Neural cell (in vitro differentiated cells): ENCODE data around the gene BNC2. TPM values are rescaled to one million over a fixed set of nuclear protein-coding genes. Genes with fewer than 3 reads are reported as not detected.

Source experiments
- H2AFZ ChIP-seq: fragments of 200-600, 300-800 bp; sonication (generic), shearing (Covaris generic); 2 replicates; pipeline ENCODE4 v1.6.0; 2014; ENCODE audit warnings: low read depth, mild to moderate bottlenecking, antibody characterized with exemption, low read length, moderate library complexity
- H3F3A ChIP-seq: fragments of 200-600 bp; shearing (Covaris generic); 2 replicates; pipeline ENCODE4 v1.6.1; 2016; ENCODE audit warnings: mild to moderate bottlenecking, moderate library complexity, mixed read lengths, antibody characterized with exemption, low read length; ENCODE audit not compliant: insufficient read depth, poor library complexity, severe bottlenecking
- H3K27ac ChIP-seq: fragments of 200-600, 300-800 bp; sonication (generic), shearing (Covaris generic); 2 replicates; pipeline ENCODE4 v1.5.1; 2014; ENCODE audit warnings: mild to moderate bottlenecking, low read length, moderate library complexity
- H3K27me3 ChIP-seq: fragments of 300-800, 200-600 bp; sonication (generic), shearing (Covaris generic); 2 replicates; pipeline ENCODE4 v1.6.0; 2014; ENCODE audit warnings: mild to moderate bottlenecking, low read depth, low read length, moderate library complexity; ENCODE audit not compliant: insufficient read depth
- H3K36me3 ChIP-seq: fragments of 300-800, 200-600 bp; sonication (generic), shearing (Covaris generic); 2 replicates; pipeline ENCODE4 v1.5.1; 2014; ENCODE audit warnings: mild to moderate bottlenecking, antibody characterized with exemption, low read length, moderate library complexity; ENCODE audit not compliant: insufficient read depth
- H3K4me2 ChIP-seq: fragments of 300-800, 200-600 bp; sonication (generic), shearing (Covaris generic); 2 replicates; pipeline ENCODE4 v1.6.0; 2014; ENCODE audit warnings: mild to moderate bottlenecking, low read length
- H3K4me3 ChIP-seq: fragments of 300-800, 200-600 bp; sonication (generic), shearing (Covaris generic); 2 replicates; pipeline ENCODE4 v1.5.1; 2014; ENCODE audit warnings: mild to moderate bottlenecking, low read length, moderate library complexity
- H3K79me2 ChIP-seq: fragments of 200-600 bp; shearing (Covaris generic); replicated peaks from 2 replicates; pipeline ENCODE4 v1.6.0; 2014; ENCODE audit warnings: mild to moderate bottlenecking, low read length, moderate library complexity; ENCODE audit not compliant: insufficient read depth
- H3K9ac ChIP-seq: fragments of 300-800, 200-600 bp; sonication (generic), shearing (Covaris generic); 2 replicates; pipeline ENCODE4 v1.6.1; 2016; ENCODE audit warnings: mild to moderate bottlenecking, low read length, mixed read lengths
- H3K9me2 ChIP-seq: fragments of 200-600 bp; shearing (Covaris generic); 2 replicates; pipeline ENCODE4 v1.6.1; 2016; ENCODE audit warnings: mild to moderate bottlenecking, low read length, mixed read lengths; ENCODE audit not compliant: insufficient read depth
- H3K9me3 ChIP-seq: fragments of 200-600, 300-800 bp; sonication (generic), shearing (Covaris generic); 2 replicates; pipeline ENCODE4 v1.6.1; 2016; ENCODE audit warnings: mild to moderate bottlenecking, mixed run types, low read length, moderate library complexity, mixed read lengths
- H4K20me1 ChIP-seq: fragments of 200-600 bp; shearing (Covaris generic); 2 replicates; pipeline ENCODE4 v1.6.1; 2016; ENCODE audit warnings: mild to moderate bottlenecking, mixed run types; ENCODE audit not compliant: insufficient read depth
- CTCF ChIP-seq: fragments of 450-650 bp; IDR thresholded peaks from 2 replicates; pipeline ENCODE4 v1.5.1; 2014; ENCODE audit warnings: antibody characterized with exemption, mild to moderate bottlenecking, moderate library complexity; ENCODE audit not compliant: poor library complexity, severe bottlenecking
- EP300 ChIP-seq: fragments of 450-650 bp; conservative IDR thresholded peaks from 2 replicates; pipeline ENCODE4 v1.6.1; 2014; ENCODE audit warnings: antibody characterized with exemption, mild to moderate bottlenecking, moderate library complexity; ENCODE audit not compliant: poor library complexity, severe bottlenecking
- EZH2 ChIP-seq: fragments of 200-600, 300-800 bp; shearing (Covaris generic), sonication (generic); IDR thresholded peaks from 2 replicates; pipeline ENCODE4 v1.6.1; 2014; ENCODE audit warnings: antibody characterized with exemption, low read length, borderline replicate concordance, mild to moderate bottlenecking; ENCODE audit not compliant: insufficient read depth, poor library complexity, severe bottlenecking
- MXI1 ChIP-seq: fragments of 450-650 bp; conservative IDR thresholded peaks from 2 replicates; pipeline ENCODE4 v1.6.1; 2014; ENCODE audit warnings: antibody characterized with exemption, mild to moderate bottlenecking; ENCODE audit not compliant: poor library complexity, severe bottlenecking
- POLR2AphosphoS5 ChIP-seq: IDR thresholded peaks from 2 replicates; pipeline ENCODE4 v1.6.1; 2012
- RAD21 ChIP-seq: fragments of 450-650 bp; conservative IDR thresholded peaks from 2 replicates; pipeline ENCODE4 v1.6.1; 2014; ENCODE audit warnings: antibody characterized with exemption, mild to moderate bottlenecking, moderate library complexity
- REST ChIP-seq: IDR thresholded peaks from 2 replicates; pipeline ENCODE4 v1.6.1; 2012; ENCODE audit warnings: borderline replicate concordance
- SMC3 ChIP-seq: fragments of 450-650 bp; conservative IDR thresholded peaks from 2 replicates; pipeline ENCODE4 v1.6.1; 2014; ENCODE audit warnings: antibody characterized with exemption, mild to moderate bottlenecking, moderate library complexity; ENCODE audit not compliant: poor library complexity
- TAF1 ChIP-seq: IDR thresholded peaks from 2 replicates; pipeline ENCODE4 v1.6.1; 2012; ENCODE audit warnings: low read depth
- polyA plus RNA-seq: library from polyadenylated mRNA; depleted of rRNA; stranded (reverse); fragments of >200 nt; gene quantifications from 2 replicates; pipeline ENCODE4 v1.2.3, GENCODE V29; 2014

The BNC2 gene
- polyA plus RNA-seq, 1 donor from 2014 or later = 1.3 TPM

DNA sequence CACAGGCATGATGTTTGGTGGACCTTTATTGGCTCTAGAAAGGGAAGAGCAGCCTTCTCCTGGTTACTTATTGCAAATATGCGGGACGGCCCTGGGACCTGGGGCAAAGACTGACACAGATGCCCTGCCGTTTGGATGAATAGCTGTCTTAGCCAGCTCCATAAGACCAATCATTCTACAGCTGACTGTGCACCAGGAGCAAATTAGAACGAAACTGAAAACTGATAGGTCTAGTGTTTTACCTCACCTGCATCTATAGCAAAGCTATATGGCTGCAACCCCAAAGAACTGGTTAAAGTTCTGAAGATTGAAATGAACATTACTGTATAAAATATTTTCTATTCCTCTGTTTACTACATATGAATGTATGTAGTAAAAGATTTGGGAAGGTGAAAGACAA is 34.2 kb upstream of the BNC2 start:
- TF ChIP-seq TAF1 (no peak), RAD21 (no peak), POLR2AphosphoS5 (no peak), EZH2 (no peak), CTCF (no peak), EP300 (no peak), REST (no peak), MXI1 (no peak)
- H3K79me2 ChIP-seq = no peaks in the 10 kb centered on the region
- H3K27ac ChIP-seq = no peak overlapping the region
- H3F3A ChIP-seq = no peaks in the 10 kb centered on the region
- no peak overlapping the region for H3K4me2 ChIP-seq
- H3K27me3 ChIP-seq = no peaks in the 10 kb centered on the region
- H3K9ac ChIP-seq = no peak overlapping the region
- no peaks in the 10 kb centered on the region for H3K36me3 ChIP-seq
- no peak overlapping the region for H2AFZ ChIP-seq
- no peaks in the 10 kb centered on the region for H3K9me2 ChIP-seq
- no peak overlapping the region for H3K4me3 ChIP-seq
- no peaks in the 10 kb centered on the region for H3K9me3 ChIP-seq
- no peaks in the 10 kb centered on the region for H4K20me1 ChIP-seq

- Histone ChIP-seq H3K9me3 (no peaks in the 10 kb centered on the region), H3F3A (no peaks in the 10 kb centered on the region), H4K20me1 (no peaks in the 10 kb centered on the region), H3K27me3 (no peaks in the 10 kb centered on the region), H3K36me3 (no peaks in the 10 kb centered on the region), H3K79me2 (no peaks in the 10 kb centered on the region), H3K4me2 (no peak overlapping the region), H2AFZ (no peak overlapping the region), H3K9ac (no peak overlapping the region), H3K9me2 (no peaks in the 10 kb centered on the region), H3K27ac (no peak overlapping the region), H3K4me3 (no peak overlapping the region)
- TF ChIP-seq EZH2 (no peak), POLR2AphosphoS5 (no peak), SMC3 (no peak), EP300 (no peak), CTCF (no peak), MXI1 (no peak), REST (no peak), RAD21 (no peak), TAF1 (no peak)
These were observed 31.1 kb upstream of the BNC2 start for GRCh38 chr9:16901590-16901989.
